B cell (primary cell): ENCODE data around the gene IQGAP1. TPM values are rescaled to one million over a fixed set of nuclear protein-coding genes. Genes with fewer than 3 reads are reported as not detected.
"Not testable (repeated sequence)": the region's sequence is repeated elsewhere in the genome, so short reads cannot be mapped to it uniquely, and the experiment has no call there.

Experiments used
- ATAC-seq: fragments of 200-7000 bp; cut with Tn5 transposase; one replicate; pipeline ENCODE4 v1.10.0; 2021; ENCODE audit warnings: low read depth, mild to moderate bottlenecking, moderate number of reproducible peaks, moderate library complexity
- CTCF ChIA-PET: fragments of 350-600 bp; sonication (Branson Sonifier 250); formaldehyde crosslinking; loops from one replicate; lab custom pipeline; 2021; ENCODE audit warnings: antibody characterized with exemption, inconsistent platforms; lab: Charles Lee
- POLR2A ChIA-PET: fragments of 350-600 bp; sonication (Branson Sonifier 250); formaldehyde crosslinking; loops from one replicate; lab custom pipeline; 2021; ENCODE audit warnings: antibody characterized with exemption; lab: Charles Lee
- DNase-seq: peaks from one replicate; pipeline ENCODE4 v3.0.0; 2013
- H2AFZ ChIP-seq: 2 replicates; pipeline ENCODE4 v1.6.1; 2012; ENCODE audit warnings: mild to moderate bottlenecking, low read depth, low read length; ENCODE audit not compliant: insufficient read depth, poor library complexity, severe bottlenecking
- H3K27ac ChIP-seq, 2 donors: 1 replicate in 1 of 2; 2 replicates in 1 of 2; pipeline ENCODE4 v1.5.1; 2012 to 2013; ENCODE audit warnings: low read length in 2 of 2, mild to moderate bottlenecking in 2 of 2, moderate library complexity in 1 of 2
- H3K27me3 ChIP-seq, 4 experiments: fragments of 200-600 bp in 1 of 4; sonication (generic) in 1 of 4; replicated peaks in 1 of 4; 1 replicate in 2 of 4; 2 replicates in 2 of 4; pipeline versions ENCODE4 v1.6.1 to v1.7.0; 2013 to 2016; ENCODE audit warnings: low read length in 3 of 4, mild to moderate bottlenecking in 2 of 4, mixed read lengths in 1 of 4, moderate library complexity in 1 of 4; ENCODE audit not compliant: insufficient read depth in 4 of 4, control insufficient read depth in 3 of 4; ENCODE audit errors: control extremely low read depth in 1 of 4
- H3K36me3 ChIP-seq, 2 experiments: replicated peaks in 1 of 2; 1 replicate in 1 of 2; 2 replicates in 1 of 2; pipeline versions ENCODE4 v1.6.1 to v1.7.1; 2013; ENCODE audit warnings: low read length in 1 of 2; ENCODE audit not compliant: insufficient read depth in 2 of 2, control insufficient read depth in 1 of 2; ENCODE audit errors: control extremely low read depth in 1 of 2, extremely low read depth in 1 of 2
- H3K4me1 ChIP-seq, 2 donors: fragments of 200-600 bp in 1 of 2; sonication (generic) in 1 of 2; 1 replicate in 1 of 2; 2 replicates in 1 of 2; pipeline versions ENCODE4 v1.5.1 to v1.6.1; 2013 to 2017; ENCODE audit warnings: low read length in 2 of 2; ENCODE audit not compliant: control insufficient read depth in 2 of 2, insufficient read depth in 2 of 2
- H3K4me2 ChIP-seq: replicated peaks from 2 replicates; pipeline ENCODE3; 2012; ENCODE audit warnings: mild to moderate bottlenecking, low read depth, low read length; ENCODE audit not compliant: poor library complexity, severe bottlenecking
- H3K4me3 ChIP-seq, 5 experiments: fragments of 200-600 bp in 1 of 5; sonication (generic) in 1 of 5; 1 replicate in 3 of 5; 2 replicates in 2 of 5; pipeline versions ENCODE4 v1.5.1 to v1.7.0; 2011 to 2016; ENCODE audit warnings: low read length in 4 of 5, mild to moderate bottlenecking in 4 of 5, low read depth in 2 of 5, control low read depth in 1 of 5, moderate library complexity in 1 of 5; ENCODE audit not compliant: insufficient read depth in 1 of 5; ENCODE audit errors: control extremely low read depth in 1 of 5, extremely low read depth in 1 of 5
- H3K79me2 ChIP-seq: fragments of 200-600 bp; sonication (generic); one replicate; pipeline ENCODE4 v1.6.0; 2016; ENCODE audit warnings: low read length; ENCODE audit not compliant: control insufficient read depth, insufficient read depth
- H3K9ac ChIP-seq: fragments of 200-600 bp; sonication (generic); 2 replicates; pipeline ENCODE4 v1.6.1; 2017; ENCODE audit warnings: mild to moderate bottlenecking, low read length, moderate library complexity
- H3K9me3 ChIP-seq, 3 donors: one replicate each; pipeline versions ENCODE4 v1.6.1 to v1.7.1; 2013; ENCODE audit warnings: low read length in 2 of 3; ENCODE audit not compliant: control insufficient read depth in 2 of 3, insufficient read depth in 1 of 3; ENCODE audit errors: control extremely low read depth in 1 of 3
- H4K20me1 ChIP-seq: 2 replicates; pipeline ENCODE4 v1.6.0; 2012; ENCODE audit warnings: mild to moderate bottlenecking, low read length; ENCODE audit not compliant: insufficient read depth, control insufficient read depth, poor library complexity, severe bottlenecking
- H3K27ac Mint-ChIP-seq: one replicate; pipeline ENCODE4 v1.8.0; 2021; ENCODE audit warnings: mixed read lengths
- H3K27me3 Mint-ChIP-seq: one replicate; pipeline ENCODE4 v1.8.0; 2021; ENCODE audit warnings: mixed read lengths
- H3K4me1 Mint-ChIP-seq: one replicate; pipeline ENCODE4 v1.8.0; 2021; ENCODE audit warnings: mixed read lengths
- H3K4me3 Mint-ChIP-seq: one replicate; pipeline ENCODE4 v1.8.0; 2021; ENCODE audit warnings: mixed read lengths
- H3K9me3 Mint-ChIP-seq: one replicate; pipeline ENCODE4 v1.8.0; 2022; ENCODE audit warnings: mixed read lengths; ENCODE audit not compliant: insufficient read depth
- EZH2 ChIP-seq: IDR thresholded peaks from 2 replicates; pipeline ENCODE4 v1.6.1; 2012; ENCODE audit warnings: borderline replicate concordance, low read depth, mild to moderate bottlenecking, moderate library complexity, low read length; ENCODE audit not compliant: insufficient read depth, poor library complexity, severe bottlenecking
- WGBS: methylation state at CpG from one replicate; pipeline ENCODE4 v1.1.5; 2013; ENCODE audit warnings: missing lambda C conversion rate; ENCODE audit not compliant: insufficient coverage; 5-methylcytosine and 5-hydroxymethylcytosine counted together
- intact Hi-C: fragments of 100-400 bp; cut with micrococcal nuclease; formaldehyde crosslinking; loops from one replicate; pipeline ENCODE4 v1.10.0; 2022
- polyA plus RNA-seq: library from polyadenylated mRNA; depleted of rRNA; stranded (reverse); fragments of >200 nt; gene quantifications from 2 replicates; pipeline ENCODE4 v1.2.3, GENCODE V29; 2012
- total RNA-seq, 2 donors: library from RNA; stranded (reverse); fragments of 120-200 nt in 1 of 2; gene quantifications; 1 replicate in 1 of 2; 2 replicates in 1 of 2; pipeline versions ENCODE4 v1.2.3 to v1.2.4, GENCODE V29; 2013 to 2022
- TF ChIP-seq, protein P1 (sequence below): fragments of 200-600 bp; IDR thresholded peaks from one replicate; pipeline ENCODE4 v1.8.0; 2022; ENCODE audit warnings: antibody characterized with exemption, mild to moderate bottlenecking

IQGAP1 gene
- total and polyA plus RNA-seq, 2 donors (not counting 1 experiment from before 2014, with no cell fraction given), result 49.7 to 216 TPM

GRCh38 chr15:90407871-90408317 lies 19.9 kb downstream of the IQGAP1 start:
- H3K4me3 ChIP-seq, result no peak overlapping the region
- Mint-ChIP-seq H3K27ac (no peak overlapping the region), H3K27me3 (no peaks in the 10 kb centered on the region), H3K4me1 (peaks cover 62% of the 10 kb centered on the region), H3K4me3 (no peak overlapping the region), H3K9me3 (no peaks in the 10 kb centered on the region)
- POLR2A ChIA-PET, result no interaction called here
- CTCF ChIA-PET, result interaction anchor here (1.1 kb wide), 1 partner anchor 47 kb away, joined by 3 read pairs; no protein-coding TSS in a partner anchor
- H3K79me2 ChIP-seq, result peaks cover 88% of the 10 kb centered on the region
- ATAC-seq (no peak), DNase-seq (no peak)
- peaks cover 54% of the 10 kb centered on the region for H4K20me1 ChIP-seq
- 100% methylated on average over 1 of the region's 2 CpGs for WGBS
- no peak overlapping the region for H3K27ac ChIP-seq
- H3K4me1 ChIP-seq, result peaks cover 9 to 24% of the 10 kb centered on the region in 2 donors
- no peaks in the 10 kb centered on the region for H3K27me3 ChIP-seq
- H3K4me2 ChIP-seq, result no peak overlapping the region
- TF ChIP-seq, protein P1, sequence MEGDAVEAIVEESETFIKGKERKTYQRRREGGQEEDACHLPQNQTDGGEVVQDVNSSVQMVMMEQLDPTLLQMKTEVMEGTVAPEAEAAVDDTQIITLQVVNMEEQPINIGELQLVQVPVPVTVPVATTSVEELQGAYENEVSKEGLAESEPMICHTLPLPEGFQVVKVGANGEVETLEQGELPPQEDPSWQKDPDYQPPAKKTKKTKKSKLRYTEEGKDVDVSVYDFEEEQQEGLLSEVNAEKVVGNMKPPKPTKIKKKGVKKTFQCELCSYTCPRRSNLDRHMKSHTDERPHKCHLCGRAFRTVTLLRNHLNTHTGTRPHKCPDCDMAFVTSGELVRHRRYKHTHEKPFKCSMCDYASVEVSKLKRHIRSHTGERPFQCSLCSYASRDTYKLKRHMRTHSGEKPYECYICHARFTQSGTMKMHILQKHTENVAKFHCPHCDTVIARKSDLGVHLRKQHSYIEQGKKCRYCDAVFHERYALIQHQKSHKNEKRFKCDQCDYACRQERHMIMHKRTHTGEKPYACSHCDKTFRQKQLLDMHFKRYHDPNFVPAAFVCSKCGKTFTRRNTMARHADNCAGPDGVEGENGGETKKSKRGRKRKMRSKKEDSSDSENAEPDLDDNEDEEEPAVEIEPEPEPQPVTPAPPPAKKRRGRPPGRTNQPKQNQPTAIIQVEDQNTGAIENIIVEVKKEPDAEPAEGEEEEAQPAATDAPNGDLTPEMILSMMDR, result no peak
- TF ChIP-seq EZH2, result no peak
- H3K9ac ChIP-seq, result no peak overlapping the region
- intact Hi-C loops, result no loop called here
- H3K9me3 ChIP-seq, result peaks cover 0 to 4% (median 0%) of the 10 kb centered on the region in 3 donors
- peaks cover 3 to 9% of the 10 kb centered on the region in 2 experiments for H3K36me3 ChIP-seq
- no peak overlapping the region for H2AFZ ChIP-seq

DNA sequence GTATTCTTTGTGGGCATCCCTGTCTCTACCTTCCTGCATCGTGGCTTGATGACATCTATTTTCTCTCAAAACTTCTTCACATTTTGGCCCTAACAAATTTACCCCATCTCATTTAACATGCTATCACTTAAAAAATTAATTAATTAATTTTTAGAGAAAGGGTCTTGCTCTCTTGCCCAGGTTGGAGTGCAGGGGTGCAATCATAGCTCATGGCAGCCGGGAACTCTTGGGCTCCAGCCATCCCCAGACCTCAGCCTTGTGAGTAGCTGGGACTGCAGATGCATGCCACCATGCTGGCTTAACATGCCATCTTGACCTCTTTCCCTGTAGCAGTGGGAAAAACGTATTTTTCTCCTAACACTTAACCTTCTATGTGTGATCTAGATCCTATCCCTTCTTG lies 20.6 kb downstream of the IQGAP1 start:
- Mint-ChIP-seq H3K4me3 (no peak overlapping the region), H3K27me3 (no peaks in the 10 kb centered on the region), H3K9me3 (no peaks in the 10 kb centered on the region), H3K27ac (peak overlapping the region; percentile 57), H3K4me1 (peaks cover 68% of the 10 kb centered on the region)
- Histone ChIP-seq H3K4me3 (no peak overlapping the region), H3K27ac (no peak overlapping the region), H3K27me3 (no peaks in the 10 kb centered on the region), H3K9ac (no peak overlapping the region), H3K4me2 (no peak overlapping the region), H3K4me1 (peaks cover 16 to 32% of the 10 kb centered on the region in 2 donors), H3K36me3 (peaks cover 3 to 9% of the 10 kb centered on the region in 2 experiments), H2AFZ (no peak overlapping the region), H3K9me3 (peaks cover 0 to 4% (median 0%) of the 10 kb centered on the region in 3 donors), H4K20me1 (peaks cover 62% of the 10 kb centered on the region), H3K79me2 (peaks cover 88% of the 10 kb centered on the region)
- ChIA-PET CTCF (no interaction called here), POLR2A (no interaction called here)
- TF ChIP-seq, protein P1, result no peak
- no peak for TF ChIP-seq EZH2
- no peak for DNase-seq
- intact Hi-C loops, result no loop called here
- ATAC-seq, result no peak
- WGBS, result 67% methylated on average over 2 of the region's 3 CpGs

GRCh38 chr15:90409587-90409986 lies 21.5 kb downstream of the IQGAP1 start:
- H3K9me3 Mint-ChIP-seq, H3K27me3 ChIP-seq, POLR2A ChIA-PET, H3K27me3 Mint-ChIP-seq, ATAC-seq, H3K36me3 ChIP-seq, intact Hi-C loops, H3K4me3 ChIP-seq, H3K4me2 ChIP-seq, DNase-seq, H3K27ac ChIP-seq, H3K4me3 Mint-ChIP-seq, CTCF ChIA-PET, H3K9ac ChIP-seq, H2AFZ ChIP-seq, H3K9me3 ChIP-seq, H3K27ac Mint-ChIP-seq: not testable (repeated sequence)
- 100% methylated on average over 2 of the region's 3 CpGs for WGBS
- peaks cover 68% of the 10 kb centered on the region for H3K4me1 Mint-ChIP-seq
- Histone ChIP-seq H3K79me2 (peaks cover 88% of the 10 kb centered on the region), H4K20me1 (peaks cover 71% of the 10 kb centered on the region), H3K4me1 (peaks cover 25 to 40% of the 10 kb centered on the region in 2 donors)
